ENCODE results near the gene SMG6. TPM values are rescaled to one million over a fixed set of nuclear protein-coding genes. Genes with fewer than 3 reads are reported as not detected.

The SMG6 gene
- total RNA-seq, 2 donors from 2014 or later = 33.2 to 82.9 TPM

GRCh38 chr17:2049333-2050299 lies 254.0 kb downstream of the SMG6 start:
- peak; percentile 68 for ATAC-seq (ENCODE audit: insufficient number of reproducible peaks, low FRiP score, low read depth)
- no peaks in the 10 kb centered on the region for H3K36me3 ChIP-seq
- peaks cover 27 to 42% of the 10 kb centered on the region in 2 donors for H3K4me1 ChIP-seq (ENCODE audit: control insufficient read depth in 1 of 2, low read depth in 2 of 2)
- no peaks in the 10 kb centered on the region for H3K27me3 ChIP-seq (replicated peaks; ENCODE audit: insufficient read depth)
- H3K9me3 ChIP-seq = no peaks in the 10 kb centered on the region
- DNase-seq (ENCODE audit: low spot score) = no peak
- no peak for TF ChIP-seq CTCF (IDR thresholded peaks at IDR 0.05)
- peak overlapping the region in 1 of 2 donors; percentile 22 for H3K27ac ChIP-seq
- peak overlapping the region; percentile 93 for H3K4me3 ChIP-seq

GRCh38 chr17:2048805-2049204 lies 254.8 kb downstream of the SMG6 start:
- Histone ChIP-seq H3K9me3 (no peaks in the 10 kb centered on the region), H3K27ac (no peak overlapping the region), H3K36me3 (no peaks in the 10 kb centered on the region), H3K4me3 (peak overlapping the region; percentile 93), H3K4me1 (ENCODE audit: control insufficient read depth in 1 of 2, low read depth in 2 of 2) (peaks cover 24 to 41% of the 10 kb centered on the region in 2 donors), H3K27me3 (replicated peaks; ENCODE audit: insufficient read depth) (no peaks in the 10 kb centered on the region)
- no peak for ATAC-seq (ENCODE audit: insufficient number of reproducible peaks, low FRiP score, low read depth)
- no peak for TF ChIP-seq CTCF (IDR thresholded peaks at IDR 0.05)
- no peak for DNase-seq (ENCODE audit: low spot score)

- no peak overlapping the region for H3K4me3 ChIP-seq
- ATAC-seq (ENCODE audit: insufficient number of reproducible peaks, low FRiP score, low read depth) (no peak), DNase-seq (ENCODE audit: low spot score) (no peak)
- no peak for TF ChIP-seq CTCF (IDR thresholded peaks at IDR 0.05)
- no peaks in the 10 kb centered on the region for H3K36me3 ChIP-seq
- H3K9me3 ChIP-seq = no peaks in the 10 kb centered on the region
- no peak overlapping the region for H3K27ac ChIP-seq
- H3K4me1 ChIP-seq (ENCODE audit: control insufficient read depth in 1 of 2, low read depth in 2 of 2) = peaks cover 26 to 46% of the 10 kb centered on the region in 2 donors
- H3K27me3 ChIP-seq (replicated peaks; ENCODE audit: insufficient read depth) = no peaks in the 10 kb centered on the region
Measured at GRCh38 chr17:2047590-2047989, 256.0 kb downstream of the SMG6 start.

GRCh38 chr17:2044263-2044894 lies 259.2 kb downstream of the SMG6 start:
- ATAC-seq (ENCODE audit: insufficient number of reproducible peaks, low FRiP score, low read depth) (no peak), DNase-seq (ENCODE audit: low spot score) (no peak)
- Histone ChIP-seq H3K27ac (no peak overlapping the region), H3K4me3 (no peak overlapping the region), H3K36me3 (no peaks in the 10 kb centered on the region), H3K9me3 (no peaks in the 10 kb centered on the region), H3K27me3 (replicated peaks; ENCODE audit: insufficient read depth) (no peaks in the 10 kb centered on the region), H3K4me1 (ENCODE audit: control insufficient read depth in 1 of 2, low read depth in 2 of 2) (peaks cover 17 to 38% of the 10 kb centered on the region in 2 donors)
- TF ChIP-seq CTCF (IDR thresholded peaks at IDR 0.05) = no peak

GRCh38 chr17:2043785-2044184 lies 259.8 kb downstream of the SMG6 start:
- Histone ChIP-seq H3K36me3 (no peaks in the 10 kb centered on the region), H3K9me3 (no peaks in the 10 kb centered on the region), H3K27me3 (replicated peaks; ENCODE audit: insufficient read depth) (no peaks in the 10 kb centered on the region), H3K4me1 (ENCODE audit: control insufficient read depth in 1 of 2, low read depth in 2 of 2) (peaks cover 12 to 32% of the 10 kb centered on the region in 2 donors), H3K4me3 (no peak overlapping the region), H3K27ac (no peak overlapping the region)
- no peak for DNase-seq (ENCODE audit: low spot score)
- no peak for TF ChIP-seq CTCF (IDR thresholded peaks at IDR 0.05)
- peak; percentile 9 for ATAC-seq (ENCODE audit: insufficient number of reproducible peaks, low FRiP score, low read depth)

All from thoracic aorta (tissue), 2 donors.